Right atrium auricular region (tissue), 2 donors: ENCODE results near the gene CDK11B. TPM values are rescaled to one million over a fixed set of nuclear protein-coding genes. Genes with fewer than 3 reads are reported as not detected.
"Not testable (repeated sequence)": the region's sequence is repeated elsewhere in the genome, so short reads cannot be mapped to it uniquely, and the experiment has no call there.

Source experiments
- DNase-seq: peaks from one replicate; pipeline ENCODE4 v3.0.0-alpha.2; 2019; ENCODE audit warnings: low spot score
- H3K27ac ChIP-seq, 2 donors: fragments of 200-600 bp; sonication (generic); 1 replicate in 1 of 2; 2 replicates in 1 of 2; pipeline ENCODE4 v1.5.1; 2016 to 2019
- H3K27me3 ChIP-seq, 2 donors: fragments of 200-600 bp; sonication (generic); one replicate each; pipeline versions ENCODE4 v1.5.1 to v1.6.0; 2017 to 2019
- H3K36me3 ChIP-seq: fragments of 200-600 bp; sonication (generic); one replicate; pipeline ENCODE4 v1.5.1; 2016
- H3K4me1 ChIP-seq, 2 donors: fragments of 200-600 bp; sonication (generic); one replicate each; pipeline versions ENCODE4 v1.5.1 to v1.6.0; 2017 to 2019
- H3K4me3 ChIP-seq, 2 donors: fragments of 200-600 bp; sonication (generic); 1 replicate in 1 of 2; 2 replicates in 1 of 2; pipeline ENCODE4 v1.5.1; 2017 to 2019; ENCODE audit warnings: mild to moderate bottlenecking in 1 of 2, moderate library complexity in 1 of 2
- H3K9me3 ChIP-seq, 2 donors: fragments of 200-600 bp; sonication (generic); one replicate each; pipeline ENCODE4 v1.5.1; 2019
- CTCF ChIP-seq, 2 donors: fragments of 200-600 bp; sonication (generic); IDR thresholded peaks; one replicate each; pipeline ENCODE4 v1.5.1; 2019; ENCODE audit warnings: antibody characterized with exemption in 2 of 2
- total RNA-seq, 2 donors: library from RNA; depleted of rRNA; stranded (reverse); fragments of >200 nt; gene quantifications; one replicate each; pipeline ENCODE4 v1.1.0, GENCODE V29; 2016

CDK11B gene
- total RNA-seq, 2 donors from 2014 or later: 16.2 to 19.7 TPM

DNA sequence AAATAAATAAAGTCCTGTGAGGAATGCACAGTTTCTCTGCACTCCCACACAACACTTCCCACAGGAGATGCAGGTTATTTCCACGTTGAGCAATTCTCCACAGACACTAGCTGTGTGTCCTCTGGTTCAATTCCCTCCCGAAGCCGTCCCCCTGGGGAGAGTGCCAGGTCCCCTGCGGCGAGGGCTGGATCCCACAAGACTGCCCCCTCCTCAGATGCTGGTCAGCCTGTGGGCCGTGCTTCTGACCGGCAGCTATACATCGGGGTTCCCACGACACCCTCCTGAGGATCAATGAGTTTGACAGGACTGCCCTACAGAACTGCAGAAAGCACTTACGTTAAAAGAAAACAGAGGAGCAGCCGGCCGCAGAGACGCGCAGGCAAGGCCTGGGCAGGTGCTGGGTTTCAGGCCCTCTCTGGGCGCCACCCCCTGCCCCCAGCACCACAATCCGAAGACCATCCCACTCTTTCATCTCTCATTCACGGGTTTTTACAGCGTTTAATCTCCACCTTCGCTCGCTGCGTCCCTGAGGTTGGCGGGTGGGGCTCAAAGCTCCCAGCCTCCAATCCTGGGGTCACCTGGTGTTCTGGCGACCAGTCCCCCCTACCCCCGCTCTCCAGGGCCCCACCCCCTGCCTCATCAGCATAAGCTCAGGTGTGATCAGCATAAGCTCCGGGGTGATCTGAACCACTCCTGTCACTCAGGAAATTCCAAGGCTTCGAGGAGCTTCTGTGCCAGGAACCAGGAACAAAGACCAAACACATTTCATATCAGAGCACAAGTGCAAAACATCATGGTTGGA lies 24.5 kb upstream of the CDK11B start:
- H3K27ac ChIP-seq: no peak overlapping the region
- H3K4me3 ChIP-seq: no peak overlapping the region
- no peaks in the 10 kb centered on the region for H3K27me3 ChIP-seq
- H3K9me3 ChIP-seq: no peaks in the 10 kb centered on the region
- no peak for DNase-seq
- H3K4me1 ChIP-seq: peaks cover 0 to 26% of the 10 kb centered on the region in 2 donors
- H3K36me3 ChIP-seq: no peaks in the 10 kb centered on the region
- TF ChIP-seq CTCF (IDR thresholded peaks at IDR 0.05): no peak

GRCh38 chr1:1680912-1681273 lies 22.1 kb upstream of the CDK11B start:
- no peak overlapping the region for H3K27ac ChIP-seq
- H3K4me1 ChIP-seq: peaks cover 0 to 30% of the 10 kb centered on the region in 2 donors

GRCh38 chr1:1680031-1680911 lies 21.5 kb upstream of the CDK11B start:
- Histone ChIP-seq H3K27ac (no peak overlapping the region), H3K9me3 (no peaks in the 10 kb centered on the region), H3K4me1 (peaks cover 0 to 30% of the 10 kb centered on the region in 2 donors), H3K4me3 (no peak overlapping the region), H3K36me3 (no peaks in the 10 kb centered on the region), H3K27me3 (no peaks in the 10 kb centered on the region)
- TF ChIP-seq CTCF (IDR thresholded peaks at IDR 0.05): no peak
- no peak for DNase-seq

More at GRCh38 chr1:1680912-1681273, 22.1 kb upstream of the CDK11B start:
- H3K27me3 ChIP-seq: no peaks in the 10 kb centered on the region
- no peaks in the 10 kb centered on the region for H3K36me3 ChIP-seq
- H3K4me3 ChIP-seq: no peak overlapping the region
- no peak for DNase-seq
- H3K9me3 ChIP-seq: no peaks in the 10 kb centered on the region
- no peak for TF ChIP-seq CTCF (IDR thresholded peaks at IDR 0.05)

- no peak for DNase-seq
- no peaks in the 10 kb centered on the region for H3K27me3 ChIP-seq
- H3K4me3 ChIP-seq: no peak overlapping the region
- no peaks in the 10 kb centered on the region for H3K36me3 ChIP-seq
- peaks cover 0 to 30% of the 10 kb centered on the region in 2 donors for H3K4me1 ChIP-seq
- H3K9me3 ChIP-seq: no peaks in the 10 kb centered on the region
- peak overlapping the region in 1 of 2 donors; percentile 9 for H3K27ac ChIP-seq
- peak in 1 of 2 donors; percentile 46 for TF ChIP-seq CTCF (IDR thresholded peaks at IDR 0.05)
These were observed 20.0 kb upstream of the CDK11B start for GRCh38 chr1:1678581-1679380.

DNA sequence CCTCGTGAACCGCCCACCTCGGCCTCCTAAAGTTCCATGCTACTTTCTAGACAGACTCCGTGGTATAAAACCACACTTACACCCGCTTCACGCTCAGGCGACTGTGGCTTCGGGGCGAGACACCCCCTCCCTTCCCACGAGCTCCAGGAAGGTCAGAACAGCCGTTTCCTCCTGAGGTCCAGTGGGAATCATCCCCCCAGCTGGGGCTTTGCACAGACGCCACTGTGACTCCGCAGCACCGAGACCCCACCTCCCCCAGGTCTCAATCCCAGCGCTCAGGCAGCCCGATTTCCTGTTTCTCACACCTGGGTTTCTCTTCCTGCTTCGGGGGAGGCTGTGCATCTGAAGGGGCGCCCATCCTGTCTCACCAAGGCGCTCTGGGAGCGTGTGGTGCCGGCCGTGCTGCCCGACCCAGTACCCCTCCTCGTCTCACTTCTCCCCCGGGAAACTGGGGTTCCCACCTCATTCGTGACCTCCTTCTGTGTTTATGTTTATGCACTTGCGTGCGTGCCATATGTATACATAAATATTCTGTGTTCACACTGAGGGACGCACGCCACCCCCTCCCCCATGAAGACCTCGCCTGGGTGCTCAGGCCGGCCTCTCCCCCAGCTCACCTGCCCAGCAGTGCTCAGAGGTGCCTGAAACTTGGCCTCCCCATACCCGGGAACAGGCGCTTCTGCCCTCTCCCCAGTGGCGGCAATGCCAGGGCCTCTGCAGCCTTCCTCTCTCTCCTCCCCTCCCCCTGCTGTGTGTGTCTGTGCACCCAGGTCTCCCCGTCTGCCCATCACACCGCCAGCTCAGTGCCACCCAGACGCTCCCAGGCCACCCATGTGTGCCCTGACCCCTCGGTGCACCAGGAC lies 19.1 kb upstream of the CDK11B start:
- TF ChIP-seq CTCF (IDR thresholded peaks at IDR 0.05): no peak
- H3K27ac ChIP-seq: peak overlapping the region in 1 of 2 donors; percentile 9
- H3K9me3 ChIP-seq: no peaks in the 10 kb centered on the region
- peaks cover 0 to 24% of the 10 kb centered on the region in 2 donors for H3K4me1 ChIP-seq
- no peaks in the 10 kb centered on the region for H3K36me3 ChIP-seq
- H3K27me3 ChIP-seq: no peaks in the 10 kb centered on the region
- no peak overlapping the region for H3K4me3 ChIP-seq
- DNase-seq: no peak

DNA sequence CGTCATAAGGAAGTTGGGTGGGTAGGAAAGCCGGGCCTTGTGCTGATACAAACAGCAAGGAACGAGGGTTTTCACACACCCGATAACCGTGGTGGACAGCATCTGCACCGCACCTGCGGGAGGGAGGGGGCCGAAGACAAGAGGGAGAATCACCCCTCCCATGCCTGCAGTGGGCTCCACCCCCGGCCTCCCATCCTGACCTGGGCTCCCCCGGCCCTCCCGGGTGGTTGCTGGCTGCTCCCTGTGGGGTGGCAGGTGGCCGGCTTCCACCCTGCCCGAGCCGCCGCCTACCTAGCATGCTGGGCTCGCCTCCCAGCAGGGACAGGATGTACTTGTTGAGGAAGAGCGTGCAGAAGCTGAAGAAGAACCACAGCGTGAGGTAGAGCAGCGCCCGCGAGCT lies 17.3 kb upstream of the CDK11B start:
- H3K4me3 ChIP-seq, H3K9me3 ChIP-seq, H3K27ac ChIP-seq, DNase-seq, H3K27me3 ChIP-seq: not testable (repeated sequence)
- H3K36me3 ChIP-seq: peaks cover 17% of the 10 kb centered on the region
- H3K4me1 ChIP-seq: peaks cover 0 to 18% of the 10 kb centered on the region in 2 donors

DNA sequence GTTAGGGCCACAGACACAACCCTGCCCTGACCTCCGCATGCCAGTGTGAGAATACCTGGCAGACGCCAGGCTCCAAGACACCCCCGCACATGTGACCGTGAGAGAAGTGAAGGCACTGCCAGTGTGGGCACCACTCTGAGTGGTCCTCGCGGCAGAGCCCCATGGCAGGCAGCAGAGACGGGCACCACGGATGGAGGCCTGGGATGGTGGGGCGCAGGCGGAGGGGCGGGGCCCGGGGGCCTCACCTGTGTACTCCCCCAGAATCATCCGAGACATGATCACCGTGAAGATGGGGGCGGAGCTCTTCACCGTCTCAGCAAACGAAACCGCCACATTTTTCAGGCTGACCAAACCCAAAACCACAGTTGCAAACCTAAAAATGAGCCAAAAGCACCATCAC lies 16.4 kb upstream of the CDK11B start:
- not testable (repeated sequence) for DNase-seq, H3K27ac ChIP-seq, H3K27me3 ChIP-seq, H3K4me3 ChIP-seq, H3K9me3 ChIP-seq
- peaks cover 0 to 18% of the 10 kb centered on the region in 2 donors for H3K4me1 ChIP-seq
- peaks cover 21% of the 10 kb centered on the region for H3K36me3 ChIP-seq
